Endothelial cell of umbilical vein (primary cell): ENCODE data around the gene TNFRSF19. TPM values are rescaled to one million over a fixed set of nuclear protein-coding genes. Genes with fewer than 3 reads are reported as not detected.

Experiments
- BruUV-seq: library from RNA; stranded (reverse); fragments of 400-500 nt; replicated peaks from 2 replicates; lab custom pipeline; 2021; lab: Mats Ljungman, UMichigan
- CTCF ChIA-PET: fragments of 300-600, 350-600 bp; sonication (Branson Sonifier 250); formaldehyde crosslinking; loops from one replicate; lab custom pipeline; 2021; ENCODE audit warnings: antibody characterized with exemption, inconsistent platforms; lab: Charles Lee
- POLR2A ChIA-PET: fragments of 300-600, 350-600 bp; sonication (Branson Sonifier 250); formaldehyde crosslinking; loops from one replicate; lab custom pipeline; 2021; ENCODE audit warnings: antibody characterized with exemption, inconsistent platforms; lab: Charles Lee
- DNase-seq: peaks from one replicate; pipeline ENCODE4 v3.0.0-alpha.2; 2011; ENCODE audit warnings: low read depth, low spot score
- FAIRE-seq: peaks from 2 replicates; lab custom pipeline; 2011; peaks lifted over from hg19 to GRCh38; lab: Jason Lieb, UNC
- H2AFZ ChIP-seq: 2 replicates; pipeline ENCODE4 v1.6.0; 2012; ENCODE audit warnings: low read depth, low read length, control low read depth, inconsistent platforms
- H3K27ac ChIP-seq: 2 replicates; pipeline ENCODE4 v1.5.1; 2011; ENCODE audit warnings: low read depth, mild to moderate bottlenecking, control low read depth, low read length, moderate library complexity; ENCODE audit not compliant: insufficient read depth
- H3K27me3 ChIP-seq, 2 experiments: 2 replicates each; pipeline versions ENCODE4 v1.6.0 to v1.6.1; 2011; ENCODE audit warnings: low read length in 2 of 2, mixed read lengths in 1 of 2; ENCODE audit not compliant: control insufficient read depth in 2 of 2, insufficient read depth in 2 of 2
- H3K36me3 ChIP-seq, 2 experiments: 2 replicates in 1 of 2; 3 replicates in 1 of 2; pipeline ENCODE4 v1.5.1; 2011; ENCODE audit warnings: low read length in 2 of 2, mild to moderate bottlenecking in 1 of 2, moderate library complexity in 1 of 2; ENCODE audit not compliant: control insufficient read depth in 2 of 2, insufficient read depth in 2 of 2; ENCODE audit errors: extremely low read depth in 1 of 2
- H3K4me1 ChIP-seq: 3 replicates; pipeline ENCODE4 v1.5.1; 2011; ENCODE audit warnings: mild to moderate bottlenecking, low read length; ENCODE audit not compliant: control insufficient read depth, insufficient read depth; ENCODE audit errors: extremely low read depth
- H3K4me2 ChIP-seq: 2 replicates; pipeline ENCODE4 v1.6.1; 2011; ENCODE audit warnings: low read length, control low read depth, mixed read lengths; ENCODE audit not compliant: insufficient read depth
- H3K4me3 ChIP-seq, 3 experiments: fragments of 200-600 bp in 1 of 3; sonication (generic), shearing (Covaris generic) in 1 of 3; replicated peaks in 1 of 3; 2 replicates each; pipeline ENCODE4 v1.5.1; 2011 to 2016; ENCODE audit warnings: control low read depth in 3 of 3, low read length in 3 of 3, mild to moderate bottlenecking in 2 of 3, inconsistent platforms in 1 of 3, low read depth in 1 of 3, moderate library complexity in 1 of 3; ENCODE audit not compliant: insufficient read depth in 1 of 3
- H3K79me2 ChIP-seq: 2 replicates; pipeline ENCODE4 v1.6.0; 2012; ENCODE audit warnings: low read length, inconsistent platforms; ENCODE audit not compliant: control insufficient read depth, insufficient read depth
- H3K9ac ChIP-seq: replicated peaks from 2 replicates; pipeline ENCODE3; 2011; ENCODE audit warnings: low read length, control low read depth; ENCODE audit not compliant: insufficient read depth; ENCODE audit errors: extremely low read depth
- H3K9me1 ChIP-seq: replicated peaks from 3 replicates; pipeline ENCODE4 v1.6.0; 2011; ENCODE audit warnings: mild to moderate bottlenecking, low read length; ENCODE audit not compliant: control insufficient read depth, insufficient read depth; ENCODE audit errors: extremely low read depth
- H3K9me3 ChIP-seq: replicated peaks from 2 replicates; pipeline ENCODE4 v1.5.1; 2012; ENCODE audit warnings: low read length, inconsistent platforms; ENCODE audit not compliant: control insufficient read depth, insufficient read depth
- H4K20me1 ChIP-seq: replicated peaks from 2 replicates; pipeline ENCODE3; 2011; ENCODE audit warnings: mild to moderate bottlenecking, low read length; ENCODE audit not compliant: control insufficient read depth, insufficient read depth; ENCODE audit errors: extremely low read depth
- CTCF ChIP-seq, 2 donors: IDR thresholded peaks; 1 replicate in 1 of 2; 2 replicates in 1 of 2; pipeline ENCODE4 v1.5.1; 2011; ENCODE audit warnings: low read length in 2 of 2, mild to moderate bottlenecking in 2 of 2, moderate library complexity in 2 of 2, control low read depth in 1 of 2, inconsistent platforms in 1 of 2, low read depth in 1 of 2; ENCODE audit not compliant: insufficient read depth in 1 of 2; ENCODE audit errors: extremely low read depth in 1 of 2
- EZH2 ChIP-seq: IDR thresholded peaks from 2 replicates; pipeline ENCODE4 v1.6.1; 2012; ENCODE audit warnings: borderline replicate concordance, low read depth, mild to moderate bottlenecking, moderate library complexity, low read length, inconsistent platforms; ENCODE audit not compliant: severe bottlenecking
- FOS ChIP-seq: IDR thresholded peaks from 2 replicates; pipeline ENCODE4 v1.6.1; 2011; ENCODE audit warnings: mild to moderate bottlenecking, low read length, moderate library complexity, borderline replicate concordance; ENCODE audit not compliant: insufficient read depth
- GATA2 ChIP-seq: IDR thresholded peaks from 2 replicates; pipeline ENCODE4 v1.7.0; 2011; ENCODE audit warnings: low read depth, mild to moderate bottlenecking, moderate library complexity, mixed read lengths, low read length; ENCODE audit not compliant: insufficient read length, insufficient read depth
- JUN ChIP-seq: IDR thresholded peaks from 2 replicates; pipeline ENCODE4 v1.6.1; 2011; ENCODE audit warnings: borderline replicate concordance, low read depth; ENCODE audit not compliant: insufficient read length, insufficient read depth
- MAX ChIP-seq: IDR thresholded peaks from 2 replicates; pipeline ENCODE4 v1.6.1; 2011; ENCODE audit not compliant: insufficient read depth, insufficient read length
- MYC ChIP-seq: IDR thresholded peaks from one replicate; pipeline ENCODE4 v1.6.1; 2011; ENCODE audit warnings: mild to moderate bottlenecking, low read depth, low read length
- POLR2A ChIP-seq: IDR thresholded peaks from 2 replicates; pipeline ENCODE4 v1.6.1; 2012; ENCODE audit warnings: low read depth, mild to moderate bottlenecking, control low read depth, low read length
- POLR2AphosphoS5 ChIP-seq: IDR thresholded peaks from 2 replicates; pipeline ENCODE4 v1.6.1; 2012; ENCODE audit warnings: low read depth, mild to moderate bottlenecking, control low read depth, low read length, moderate library complexity; ENCODE audit not compliant: insufficient read depth
- dilution Hi-C: fragments of 300-500 bp; cut with MboI; formaldehyde crosslinking; loops from one replicate; pipeline ENCODE4 v1.15.0; 2019; ENCODE audit warnings: low sequenced_read_pairs; ENCODE audit not compliant: extremely low pct_ligation_motif_present
- intact Hi-C: fragments of 100-400 bp; cut with micrococcal nuclease; formaldehyde crosslinking; loops from one replicate; pipeline ENCODE4 v1.10.0; 2022
- polyA plus RNA-seq, 4 experiments: library from polyadenylated mRNA; depleted of rRNA in 3 of 4; stranded (reverse) in 3 of 4; unstranded in 1 of 4; fragments of >200 nt; gene quantifications; 2 replicates each; pipeline versions ENCODE4 v1.2.1 to v1.2.3, GENCODE V29; 2011 to 2012; ENCODE audit warnings: missing spikeins in 1 of 4
- total RNA-seq: library from RNA; stranded (reverse); gene quantifications from 2 replicates; pipeline ENCODE4 v1.2.3, GENCODE V29; 2021

The TNFRSF19 gene
- total and polyA plus RNA-seq, 2 donors (not counting 3 experiments of a cell fraction or from before 2014, with no cell fraction given) = 0.23 to 0.29 TPM

DNA sequence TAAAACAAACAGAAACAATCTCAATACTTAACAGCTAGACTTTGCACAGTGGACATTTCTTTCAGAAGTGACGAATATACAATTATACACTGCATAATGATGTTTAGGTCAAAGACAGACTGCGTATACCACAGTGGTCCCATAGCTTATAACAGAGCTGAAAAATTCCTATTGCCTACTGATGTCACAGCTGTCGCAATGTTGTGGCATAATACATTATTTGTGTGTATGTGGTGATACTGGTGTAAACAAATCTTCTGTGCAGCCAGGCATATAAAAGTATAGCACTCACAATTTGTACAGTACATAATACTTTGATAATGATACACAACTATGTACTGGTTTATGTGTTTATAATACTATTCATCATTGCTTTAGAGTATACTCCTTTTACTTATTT is 116.7 kb downstream of the TNFRSF19 start:
- POLR2A ChIA-PET = no interaction called here

More for the DNA sequence above, 116.7 kb downstream of the TNFRSF19 start:
- no peak overlapping the region for H3K9ac ChIP-seq
- BruUV-seq = no TSS peak
- H3K79me2 ChIP-seq = no peaks in the 10 kb centered on the region
- H3K9me1 ChIP-seq = no peaks in the 10 kb centered on the region
- H3K4me3 ChIP-seq = no peak overlapping the region
- H3K36me3 ChIP-seq = no peaks in the 10 kb centered on the region
- H3K4me2 ChIP-seq = no peak overlapping the region
- FAIRE-seq (no peak), DNase-seq (no peak)
- H3K4me1 ChIP-seq = no peaks in the 10 kb centered on the region
- H3K9me3 ChIP-seq = no peaks in the 10 kb centered on the region
- no peak for TF ChIP-seq POLR2AphosphoS5
- TF ChIP-seq MAX = no peak
- no peak for TF ChIP-seq JUN
- no peak for TF ChIP-seq EZH2
- TF ChIP-seq CTCF (IDR thresholded peaks at IDR 0.05; ENCODE audit: extremely low read depth in 1 of 2, insufficient read depth in 1 of 2, low read depth in 1 of 2, low read length in 2 of 2) = no peak
- no peak for TF ChIP-seq GATA2
- no peak for TF ChIP-seq MYC
- TF ChIP-seq POLR2A = no peak
- no peak for TF ChIP-seq FOS
- CTCF ChIA-PET = interaction anchor here (1.0 to 1.2 kb wide), 2 partner anchors 18 to 21 kb away, joined by 3 read pairs; no protein-coding TSS in a partner anchor
- H2AFZ ChIP-seq = no peak overlapping the region
- H4K20me1 ChIP-seq = no peaks in the 10 kb centered on the region
- intact Hi-C loops (no loop called here), dilution Hi-C loops (no loop called here)
- no peaks in the 10 kb centered on the region for H3K27me3 ChIP-seq
- H3K27ac ChIP-seq = no peak overlapping the region
